Mesothelial cell of epicardium (in vitro differentiated cells): ENCODE measurements around the gene SIX2. TPM values are rescaled to one million over a fixed set of nuclear protein-coding genes. Genes with fewer than 3 reads are reported as not detected.

Source experiments
- DNase-seq, 2 experiments: peaks; one replicate each; pipeline ENCODE4 v3.0.0; 2021; ENCODE audit warnings: low spot score in 2 of 2; ENCODE audit not compliant: unreplicated experiment in 2 of 2
- H3K27ac Mint-ChIP-seq: 2 replicates; pipeline ENCODE4 v1.8.0; 2021; ENCODE audit warnings: mixed read lengths
- H3K27me3 Mint-ChIP-seq: 2 replicates; pipeline ENCODE4 v1.8.0; 2021; ENCODE audit warnings: low read depth, mixed read lengths
- H3K36me3 Mint-ChIP-seq: 2 replicates; pipeline ENCODE4 v1.8.0; 2021; ENCODE audit warnings: mixed read lengths
- H3K4me1 Mint-ChIP-seq: 2 replicates; pipeline ENCODE4 v1.8.0; 2021; ENCODE audit warnings: mixed read lengths
- H3K4me3 Mint-ChIP-seq: 2 replicates; pipeline ENCODE4 v1.8.0; 2021; ENCODE audit warnings: mild to moderate bottlenecking, moderate library complexity, mixed read lengths
- H3K9me3 Mint-ChIP-seq: 2 replicates; pipeline ENCODE4 v1.8.0; 2021; ENCODE audit warnings: mixed read lengths
- total RNA-seq: library from RNA; stranded (reverse); gene quantifications from 3 replicates; pipeline ENCODE4 v1.2.1, GENCODE V29; 2021
- TF ChIP-seq, protein P1 (sequence below): fragments of 200-600 bp; sonication (generic); IDR thresholded peaks from one replicate; pipeline ENCODE4 v1.5.0; 2021; ENCODE audit warnings: antibody characterized with exemption; ENCODE audit not compliant: unreplicated experiment

Gene SIX2
- total RNA-seq, 1 donor from 2014 or later, result not detected

DNA sequence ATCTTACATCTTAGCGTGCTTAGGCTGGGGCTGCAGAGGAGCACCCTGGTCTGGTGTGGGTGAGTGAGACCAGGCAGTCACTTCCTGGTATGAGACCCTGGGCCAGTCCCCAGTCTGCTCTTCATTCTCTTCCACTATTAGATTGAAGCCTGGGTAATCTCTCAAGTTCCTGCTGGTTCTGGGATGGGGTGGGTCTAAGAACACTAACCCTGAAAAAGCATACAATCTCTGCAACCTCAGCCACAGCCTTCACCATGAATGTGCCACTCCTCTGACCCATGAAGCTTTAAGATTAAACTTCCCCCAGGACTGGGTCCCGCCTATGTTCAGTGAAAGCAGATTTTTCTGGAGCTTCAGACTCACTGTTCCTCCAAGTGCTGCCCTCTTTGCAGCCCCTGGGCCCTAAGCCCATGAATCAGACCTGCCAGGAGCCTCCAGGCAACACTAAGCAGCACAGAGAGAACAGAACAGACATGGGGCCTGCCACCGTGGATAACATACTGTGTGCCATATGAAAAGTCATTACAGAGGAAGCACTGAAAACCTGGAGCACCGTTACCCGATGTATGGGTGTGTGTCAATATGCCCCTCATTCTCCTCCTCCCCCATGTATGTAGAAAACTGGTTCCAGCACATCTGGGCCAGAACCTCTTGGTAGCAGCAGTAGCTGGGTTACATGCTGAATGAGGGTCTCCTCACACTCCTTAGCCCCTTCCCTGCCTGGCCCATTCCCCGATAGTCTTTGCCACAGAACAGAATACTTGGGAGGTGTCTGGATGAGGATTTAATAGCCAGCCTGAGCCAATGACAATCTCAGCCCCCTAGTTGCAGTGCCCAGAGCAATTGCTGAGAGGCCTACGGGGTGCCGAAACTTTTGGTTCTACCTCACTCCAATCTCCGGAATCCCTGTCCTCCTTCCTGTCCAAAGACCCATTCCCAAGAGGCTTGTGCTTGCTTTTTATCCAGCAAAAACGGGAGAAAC is 2.7 kb upstream of the SIX2 start:
- Mint-ChIP-seq H3K9me3 (no peaks in the 10 kb centered on the region), H3K4me1 (peaks cover 20% of the 10 kb centered on the region), H3K36me3 (no peaks in the 10 kb centered on the region), H3K27me3 (peaks cover 94% of the 10 kb centered on the region), H3K4me3 (no peak overlapping the region), H3K27ac (no peak overlapping the region)
- TF ChIP-seq, protein P1, sequence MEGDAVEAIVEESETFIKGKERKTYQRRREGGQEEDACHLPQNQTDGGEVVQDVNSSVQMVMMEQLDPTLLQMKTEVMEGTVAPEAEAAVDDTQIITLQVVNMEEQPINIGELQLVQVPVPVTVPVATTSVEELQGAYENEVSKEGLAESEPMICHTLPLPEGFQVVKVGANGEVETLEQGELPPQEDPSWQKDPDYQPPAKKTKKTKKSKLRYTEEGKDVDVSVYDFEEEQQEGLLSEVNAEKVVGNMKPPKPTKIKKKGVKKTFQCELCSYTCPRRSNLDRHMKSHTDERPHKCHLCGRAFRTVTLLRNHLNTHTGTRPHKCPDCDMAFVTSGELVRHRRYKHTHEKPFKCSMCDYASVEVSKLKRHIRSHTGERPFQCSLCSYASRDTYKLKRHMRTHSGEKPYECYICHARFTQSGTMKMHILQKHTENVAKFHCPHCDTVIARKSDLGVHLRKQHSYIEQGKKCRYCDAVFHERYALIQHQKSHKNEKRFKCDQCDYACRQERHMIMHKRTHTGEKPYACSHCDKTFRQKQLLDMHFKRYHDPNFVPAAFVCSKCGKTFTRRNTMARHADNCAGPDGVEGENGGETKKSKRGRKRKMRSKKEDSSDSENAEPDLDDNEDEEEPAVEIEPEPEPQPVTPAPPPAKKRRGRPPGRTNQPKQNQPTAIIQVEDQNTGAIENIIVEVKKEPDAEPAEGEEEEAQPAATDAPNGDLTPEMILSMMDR, result no peak
- DNase-seq, result no peak

DNA sequence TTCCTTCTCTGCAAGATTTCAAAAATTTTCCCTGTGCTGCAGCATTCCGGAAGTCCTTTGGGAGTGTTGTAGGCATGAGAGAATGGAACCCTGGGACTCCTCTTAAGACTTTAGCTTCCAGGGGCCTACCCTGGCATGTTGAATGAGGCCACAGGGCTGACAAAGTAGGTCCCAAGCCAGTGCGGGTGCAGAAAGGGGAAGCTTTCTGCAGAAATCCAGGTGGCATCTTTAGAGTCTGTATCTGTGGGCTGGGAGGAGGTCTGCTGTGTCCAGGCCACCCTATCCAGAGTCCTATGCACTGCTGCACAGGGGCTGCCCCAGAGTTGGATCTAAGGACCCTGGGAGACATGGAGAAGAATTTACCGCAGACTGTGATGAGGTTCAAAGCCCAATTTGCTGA is 1.9 kb upstream of the SIX2 start:
- no peak for DNase-seq
- TF ChIP-seq, protein P1, result no peak
- H3K36me3 Mint-ChIP-seq, result no peaks in the 10 kb centered on the region
- no peak overlapping the region for H3K4me3 Mint-ChIP-seq
- H3K27ac Mint-ChIP-seq, result no peak overlapping the region
- H3K4me1 Mint-ChIP-seq, result peaks cover 20% of the 10 kb centered on the region
- no peaks in the 10 kb centered on the region for H3K9me3 Mint-ChIP-seq
- H3K27me3 Mint-ChIP-seq, result peaks cover 94% of the 10 kb centered on the region

DNA sequence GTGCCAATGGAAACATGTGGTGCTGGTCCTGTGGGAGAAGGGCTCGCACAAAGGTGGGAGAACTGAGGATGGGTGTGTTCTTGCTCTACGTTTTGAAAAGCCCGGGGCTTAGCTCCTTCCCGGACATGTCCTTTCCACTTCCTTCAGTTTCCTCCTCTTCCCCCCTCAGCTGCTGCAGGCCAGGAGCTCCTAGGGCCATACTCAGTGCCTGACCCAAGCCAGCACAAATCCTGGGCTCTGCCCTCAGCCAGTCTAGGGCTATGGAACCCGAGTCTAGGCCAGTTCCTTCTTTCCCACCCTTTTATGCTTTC is 1.4 kb upstream of the SIX2 start:
- no peak overlapping the region for H3K27ac Mint-ChIP-seq
- H3K27me3 Mint-ChIP-seq, result peaks cover 94% of the 10 kb centered on the region
- TF ChIP-seq, protein P1, result no peak
- no peaks in the 10 kb centered on the region for H3K9me3 Mint-ChIP-seq
- H3K36me3 Mint-ChIP-seq, result no peaks in the 10 kb centered on the region
- peaks cover 20% of the 10 kb centered on the region for H3K4me1 Mint-ChIP-seq
- peak overlapping the region; percentile 64 for H3K4me3 Mint-ChIP-seq
- DNase-seq, result no peak

DNA sequence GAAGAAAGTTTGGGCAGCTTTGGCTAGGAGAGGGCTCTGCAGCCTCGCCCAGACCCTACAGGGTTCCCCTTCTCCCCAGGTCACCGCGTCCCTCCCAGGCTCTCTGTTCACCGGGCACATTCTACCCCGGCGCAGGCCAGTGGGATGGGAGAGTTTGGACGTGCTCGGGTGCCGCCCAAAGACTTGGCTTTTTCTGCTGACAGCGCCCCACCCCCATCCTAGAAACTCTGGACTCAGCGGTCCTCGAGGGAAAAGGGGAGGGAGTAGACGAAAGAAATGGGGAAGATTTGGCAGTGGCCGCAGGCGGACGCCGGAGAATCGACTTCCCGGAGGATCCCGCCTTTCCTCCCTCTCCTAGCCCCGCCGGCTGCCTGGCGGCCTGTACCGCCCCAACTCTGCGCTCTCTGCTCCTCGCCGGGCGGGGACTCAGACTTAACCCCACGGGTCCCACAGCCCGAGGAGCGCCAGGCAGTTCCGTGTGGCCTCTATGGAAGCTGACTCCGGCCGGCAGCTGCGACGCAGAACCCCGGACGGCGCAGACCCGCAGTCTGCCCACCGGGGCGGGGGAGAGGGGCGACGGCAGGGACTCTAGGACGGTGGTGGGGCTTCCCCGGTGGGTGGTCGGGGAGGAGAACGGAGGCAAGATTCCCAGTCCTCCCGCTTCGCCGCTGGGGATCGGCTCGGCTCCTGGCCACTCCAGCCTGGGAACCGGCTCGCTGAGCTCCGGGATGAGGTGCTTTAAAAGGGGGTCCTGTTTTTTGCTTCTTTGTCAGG is 863 bp upstream of the SIX2 start:
- Mint-ChIP-seq H3K27me3 (peaks cover 94% of the 10 kb centered on the region), H3K27ac (no peak overlapping the region), H3K9me3 (no peaks in the 10 kb centered on the region), H3K4me1 (peaks cover 20% of the 10 kb centered on the region), H3K36me3 (no peaks in the 10 kb centered on the region), H3K4me3 (peak overlapping the region; percentile 64)
- DNase-seq, result peak in 1 of 2 experiments; percentile 51
- TF ChIP-seq, protein P1, result no peak

DNA sequence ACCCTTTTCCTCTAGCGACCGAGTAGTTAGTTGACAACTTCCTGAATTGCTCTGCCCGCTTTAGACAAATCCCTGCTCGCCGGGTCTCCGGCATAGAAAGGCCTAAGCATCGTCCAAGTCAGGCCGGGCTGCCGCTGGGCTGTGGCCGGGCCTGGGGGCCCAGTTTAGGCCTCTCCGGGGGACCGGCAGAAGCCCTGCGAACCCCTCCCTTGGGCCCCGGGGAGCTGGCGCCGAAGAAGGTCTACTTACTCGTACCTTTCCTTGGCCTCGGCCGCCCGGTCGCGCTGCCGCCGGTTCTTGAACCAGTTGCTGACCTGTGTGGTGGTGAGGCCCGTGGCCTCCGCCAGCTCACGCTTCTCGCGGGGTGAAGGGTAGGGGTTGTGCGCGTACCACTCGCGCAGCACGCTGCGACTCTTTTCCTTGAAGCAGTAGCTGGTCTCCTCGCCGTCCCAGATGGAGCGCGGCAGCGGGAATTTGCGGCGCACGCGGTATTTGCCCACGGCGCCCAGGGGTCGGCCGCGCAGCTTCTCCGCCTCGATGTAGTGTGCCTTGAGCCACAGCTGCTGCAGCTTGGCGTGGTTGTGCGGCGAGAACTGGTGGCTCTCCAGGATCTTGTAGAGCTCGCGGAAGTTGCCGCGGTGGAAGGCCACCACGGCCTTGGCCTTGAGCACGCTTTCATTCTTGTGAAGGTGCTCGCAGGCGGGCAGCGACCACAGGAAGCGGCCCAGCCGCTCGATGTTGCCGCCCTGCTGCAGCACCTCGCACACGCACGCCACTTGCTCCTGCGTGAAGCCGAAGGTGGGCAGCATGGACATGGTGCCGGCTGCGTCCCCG is 739 bp downstream of the SIX2 start:
- Mint-ChIP-seq H3K4me3 (peak overlapping the region; percentile 20), H3K36me3 (no peaks in the 10 kb centered on the region), H3K27ac (no peak overlapping the region), H3K27me3 (peaks cover 98% of the 10 kb centered on the region), H3K9me3 (no peaks in the 10 kb centered on the region), H3K4me1 (peaks cover 25% of the 10 kb centered on the region)
- DNase-seq, result no peak
- TF ChIP-seq, protein P1, result no peak
